ENCODE results near the gene ARHGEF26. TPM values are rescaled to one million over a fixed set of nuclear protein-coding genes. Genes with fewer than 3 reads are reported as not detected.

Gene ARHGEF26, protein sequence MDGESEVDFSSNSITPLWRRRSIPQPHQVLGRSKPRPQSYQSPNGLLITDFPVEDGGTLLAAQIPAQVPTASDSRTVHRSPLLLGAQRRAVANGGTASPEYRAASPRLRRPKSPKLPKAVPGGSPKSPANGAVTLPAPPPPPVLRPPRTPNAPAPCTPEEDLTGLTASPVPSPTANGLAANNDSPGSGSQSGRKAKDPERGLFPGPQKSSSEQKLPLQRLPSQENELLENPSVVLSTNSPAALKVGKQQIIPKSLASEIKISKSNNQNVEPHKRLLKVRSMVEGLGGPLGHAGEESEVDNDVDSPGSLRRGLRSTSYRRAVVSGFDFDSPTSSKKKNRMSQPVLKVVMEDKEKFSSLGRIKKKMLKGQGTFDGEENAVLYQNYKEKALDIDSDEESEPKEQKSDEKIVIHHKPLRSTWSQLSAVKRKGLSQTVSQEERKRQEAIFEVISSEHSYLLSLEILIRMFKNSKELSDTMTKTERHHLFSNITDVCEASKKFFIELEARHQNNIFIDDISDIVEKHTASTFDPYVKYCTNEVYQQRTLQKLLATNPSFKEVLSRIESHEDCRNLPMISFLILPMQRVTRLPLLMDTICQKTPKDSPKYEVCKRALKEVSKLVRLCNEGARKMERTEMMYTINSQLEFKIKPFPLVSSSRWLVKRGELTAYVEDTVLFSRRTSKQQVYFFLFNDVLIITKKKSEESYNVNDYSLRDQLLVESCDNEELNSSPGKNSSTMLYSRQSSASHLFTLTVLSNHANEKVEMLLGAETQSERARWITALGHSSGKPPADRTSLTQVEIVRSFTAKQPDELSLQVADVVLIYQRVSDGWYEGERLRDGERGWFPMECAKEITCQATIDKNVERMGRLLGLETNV
- total RNA-seq: 0.54 and 0.94 TPM in 2 replicates

GRCh38 chr3:154120961-154121700 is at the start of gene ARHGEF26:
Gene ARHGEF26 (plus strand): TSS chr3:154121390. CDS start chr3:154121993, 603 bp downstream.

Other genes starting within 250 kb of the ARHGEF26 start
- 35.1 and 47.7 TPM in 2 replicates for gene DHX36, start 203.1 kb downstream of the ARHGEF26 start, total RNA-seq

All from endothelial cell of coronary artery (primary cell).